Breast epithelium (tissue), 4 donors: ENCODE results near the gene GPR142. TPM values are rescaled to one million over a fixed set of nuclear protein-coding genes. Genes with fewer than 3 reads are reported as not detected.

Source experiments
- DNase-seq, 2 donors: peaks; one replicate each; pipeline ENCODE4 v3.0.0-alpha.2; 2019; ENCODE audit warnings: low spot score in 2 of 2
- H3K27ac ChIP-seq, 2 donors: fragments of 200-600 bp; sonication (generic) in 1 of 2; one replicate each; pipeline ENCODE4 v1.5.1; 2016 to 2019; ENCODE audit warnings: mild to moderate bottlenecking in 1 of 2
- H3K27me3 ChIP-seq, 2 donors: fragments of 200-600 bp; sonication (generic) in 1 of 2; one replicate each; pipeline versions ENCODE4 v1.5.1 to v1.6.0; 2017 to 2019; ENCODE audit warnings: control low read depth in 1 of 2, mild to moderate bottlenecking in 1 of 2
- H3K36me3 ChIP-seq: fragments of 200-600 bp; one replicate; pipeline ENCODE4 v1.5.1; 2019
- H3K4me1 ChIP-seq, 2 donors: fragments of 200-600 bp; sonication (generic); one replicate each; pipeline ENCODE4 v1.5.1; 2016 to 2019; ENCODE audit warnings: control low read depth in 1 of 2
- H3K4me3 ChIP-seq, 3 donors: fragments of 200-600 bp; sonication (generic); 1 replicate in 2 of 3; 2 replicates in 1 of 3; pipeline ENCODE4 v1.5.1; 2016 to 2019; ENCODE audit warnings: mild to moderate bottlenecking in 3 of 3, moderate library complexity in 2 of 3
- H3K9me3 ChIP-seq, 2 donors: fragments of 200-600 bp; sonication (generic) in 1 of 2; one replicate each; pipeline ENCODE4 v1.5.1; 2016 to 2019; ENCODE audit warnings: control low read depth in 1 of 2
- CTCF ChIP-seq, 3 donors: fragments of 450-650 bp; IDR thresholded peaks; one replicate each; pipeline ENCODE4 v1.5.1; 2016 to 2017; ENCODE audit warnings: antibody characterized with exemption in 3 of 3, mild to moderate bottlenecking in 3 of 3, moderate library complexity in 3 of 3
- POLR2A ChIP-seq: fragments of 450-650 bp; IDR thresholded peaks from one replicate; pipeline ENCODE4 v1.6.1; 2016; ENCODE audit warnings: antibody characterized with exemption, mild to moderate bottlenecking, moderate library complexity
- POLR2AphosphoS5 ChIP-seq, 3 donors: sonication (generic); formaldehyde crosslinking; IDR thresholded peaks; one replicate each; pipeline ENCODE4 v1.6.1; 2017; ENCODE audit warnings: antibody characterized with exemption in 3 of 3
- intact Hi-C: fragments of 100-400 bp; cut with DNase I; formaldehyde crosslinking; loops from one replicate; pipeline ENCODE4 v1.15.1; 2023; ENCODE audit warnings: low total_unique reads
- total RNA-seq, 3 donors: library from RNA; depleted of rRNA; stranded (reverse); fragments of >200 nt; gene quantifications; one replicate each; pipeline ENCODE4 v1.1.0, GENCODE V29; 2016

The GPR142 gene
- total RNA-seq, 3 donors from 2014 or later = not detected

- TF ChIP-seq POLR2AphosphoS5 (IDR thresholded peaks at IDR 0.05) (no peak), CTCF (IDR thresholded peaks at IDR 0.05) (no peak), POLR2A (no peak)
- Histone ChIP-seq H3K4me3 (no peak overlapping the region), H3K4me1 (no peaks in the 10 kb centered on the region), H3K27ac (no peak overlapping the region), H3K36me3 (no peaks in the 10 kb centered on the region), H3K9me3 (no peaks in the 10 kb centered on the region), H3K27me3 (no peaks in the 10 kb centered on the region)
- DNase-seq = no peak
- intact Hi-C loops = no loop called here
These were observed 48.5 kb downstream of the GPR142 start for GRCh38 chr17:74415608-74416396.

GRCh38 chr17:74417178-74418045 lies 50.1 kb downstream of the GPR142 start:
- no peak for TF ChIP-seq CTCF (IDR thresholded peaks at IDR 0.05)
- TF ChIP-seq POLR2AphosphoS5 (IDR thresholded peaks at IDR 0.05) = no peak
- TF ChIP-seq POLR2A = no peak
- no peak overlapping the region for H3K4me3 ChIP-seq
- no peaks in the 10 kb centered on the region for H3K27me3 ChIP-seq
- H3K36me3 ChIP-seq = no peaks in the 10 kb centered on the region
- no peaks in the 10 kb centered on the region for H3K4me1 ChIP-seq
- no peak for DNase-seq
- no peaks in the 10 kb centered on the region for H3K9me3 ChIP-seq
- intact Hi-C loops = no loop called here
- no peak overlapping the region for H3K27ac ChIP-seq

- H3K4me1 ChIP-seq = no peaks in the 10 kb centered on the region
- intact Hi-C loops = no loop called here
- no peak for DNase-seq
- no peaks in the 10 kb centered on the region for H3K9me3 ChIP-seq
- no peaks in the 10 kb centered on the region for H3K36me3 ChIP-seq
- H3K27ac ChIP-seq = no peak overlapping the region
- no peak overlapping the region for H3K4me3 ChIP-seq
- TF ChIP-seq POLR2A = no peak
- TF ChIP-seq CTCF (IDR thresholded peaks at IDR 0.05) = no peak
- no peak for TF ChIP-seq POLR2AphosphoS5 (IDR thresholded peaks at IDR 0.05)
- no peaks in the 10 kb centered on the region for H3K27me3 ChIP-seq
These were observed 52.7 kb downstream of the GPR142 start for GRCh38 chr17:74419928-74420411.

Other genes with a start within 250 kb of the GPR142 start
- gene RPL38, start 163.8 kb upstream of the GPR142 start, total RNA-seq = 100 to 1,000 TPM; 304 to 570 (median 471) TPM
- 1 to 10 TPM; 4.2 to 5.9 (median 5.6) TPM for gene TTYH2, start 153.9 kb upstream of the GPR142 start, total RNA-seq
- gene DNAI2, start 93.3 kb upstream of the GPR142 start, total RNA-seq = not detected
- 1 to 10 TPM in 1 of 3 donors, under 1 TPM in 2; 0.16 to 1.3 (median 0.44) TPM for gene KIF19, start 41.3 kb upstream of the GPR142 start, total RNA-seq
- not detected for gene BTBD17, start 5.6 kb upstream of the GPR142 start, total RNA-seq
- gene GPRC5C, start 64.6 kb downstream of the GPR142 start, total RNA-seq = 10 to 100 TPM; 24.3 to 69.2 (median 40.3) TPM
- 10 to 100 TPM in 2 of 3 donors, 1 to 10 TPM in 1; 6.2 to 15.7 (median 10.2) TPM for gene CD300A, start 99.1 kb downstream of the GPR142 start, total RNA-seq
- gene CD300LB, start 164.0 kb downstream of the GPR142 start, total RNA-seq = under 1 TPM in 2 of 3 donors, not detected in 1; 0.32 to 0.88 TPM
- gene CD300C, start 178.6 kb downstream of the GPR142 start, total RNA-seq = 1 to 10 TPM in 1 of 3 donors, under 1 TPM in 2; 0.33 to 2.1 (median 0.59) TPM
- gene CD300H, start 200.0 kb downstream of the GPR142 start, total RNA-seq = 1 to 10 TPM in 1 of 3 donors, not detected in 2; 1.5 TPM
- not detected for gene CD300LD, start 224.8 kb downstream of the GPR142 start, total RNA-seq